HepG2 (cell line): Measurements from ENCODE around the gene CCDC34.

Experiments used
- CTCF ChIP-seq: sonication (generic); formaldehyde crosslinking; IDR thresholded peaks from 2 replicates; pipeline ENCODE4 v1.5.0; 2020; ENCODE audit warnings: mild to moderate bottlenecking, missing genetic modification reagents, moderate library complexity
- DNMT1 ChIP-seq: sonication (generic); formaldehyde crosslinking; IDR thresholded peaks from 2 replicates; pipeline ENCODE4 v1.5.1; 2020; ENCODE audit warnings: mild to moderate bottlenecking, missing genetic modification reagents
- ELF4 ChIP-seq: sonication (generic); formaldehyde crosslinking; IDR thresholded peaks from 2 replicates; pipeline ENCODE4 v1.5.0; 2020; ENCODE audit warnings: missing genetic modification reagents, mild to moderate bottlenecking, moderate library complexity, borderline replicate concordance
- JUNB ChIP-seq: sonication (generic); formaldehyde crosslinking; IDR thresholded peaks from 2 replicates; pipeline ENCODE4 v1.8.0; 2022; ENCODE audit warnings: missing genetic modification reagents, mild to moderate bottlenecking, borderline replicate concordance
- POLR2AphosphoS2 ChIP-seq: IDR thresholded peaks from 2 replicates; pipeline ENCODE4 v1.6.1; 2011; ENCODE audit warnings: low read depth, low read length, improper control_type of control experiment
- RCOR2 ChIP-seq: IDR thresholded peaks from 2 replicates; pipeline ENCODE4 v1.6.1; 2016; ENCODE audit warnings: missing biosample characterization, missing genetic modification reagents
- SAFB2 ChIP-seq: sonication (generic); formaldehyde crosslinking; IDR thresholded peaks from 2 replicates; pipeline ENCODE4 v1.5.1; 2020; ENCODE audit warnings: missing genetic modification reagents, low read depth, mild to moderate bottlenecking, borderline replicate concordance
- THAP9 ChIP-seq: sonication (generic); formaldehyde crosslinking; IDR thresholded peaks from 2 replicates; pipeline ENCODE4; 2020; ENCODE audit warnings: missing genetic modification reagents, mild to moderate bottlenecking, borderline replicate concordance
- ZFP36L1 ChIP-seq: sonication (generic); formaldehyde crosslinking; IDR thresholded peaks from 2 replicates; pipeline ENCODE4 v1.8.0; 2022; ENCODE audit warnings: mild to moderate bottlenecking, missing genetic modification reagents, moderate library complexity
- ZNF562 ChIP-seq: sonication (generic); formaldehyde crosslinking; IDR thresholded peaks from 2 replicates; pipeline ENCODE4 v1.8.0; 2022; ENCODE audit warnings: missing genetic modification reagents, borderline replicate concordance
- ZNF605 ChIP-seq: sonication (generic); formaldehyde crosslinking; IDR thresholded peaks from 2 replicates; pipeline ENCODE4 v1.8.0; 2022; ENCODE audit warnings: mild to moderate bottlenecking, missing genetic modification reagents

GRCh38 chr11:27353593-27354358 lies 9.2 kb downstream of the CCDC34 start:
- no peak for TF ChIP-seq ZNF605
- TF ChIP-seq CTCF (CRISPR knock-in tag) = no peak
- no peak for TF ChIP-seq POLR2AphosphoS2
- no peak for TF ChIP-seq JUNB (CRISPR knock-in tag)
- no peak for TF ChIP-seq ELF4 (CRISPR knock-in tag)
- TF ChIP-seq DNMT1 (CRISPR knock-in tag) = no peak
- no peak for TF ChIP-seq RCOR2 (CRISPR knock-in tag)
- no peak for TF ChIP-seq SAFB2
- no peak for TF ChIP-seq THAP9 (CRISPR knock-in tag)
- TF ChIP-seq ZNF562 (CRISPR knock-in tag) = no peak
- TF ChIP-seq ZFP36L1 (CRISPR knock-in tag) = no peak
